ENCODE data around the gene ATP1A4. TPM values are rescaled to one million over a fixed set of nuclear protein-coding genes. Genes with fewer than 3 reads are reported as not detected.

The ATP1A4 gene
- total and polyA plus RNA-seq, 2 donors from 2014 or later = 0.19 TPM; not detected in 1

DNA sequence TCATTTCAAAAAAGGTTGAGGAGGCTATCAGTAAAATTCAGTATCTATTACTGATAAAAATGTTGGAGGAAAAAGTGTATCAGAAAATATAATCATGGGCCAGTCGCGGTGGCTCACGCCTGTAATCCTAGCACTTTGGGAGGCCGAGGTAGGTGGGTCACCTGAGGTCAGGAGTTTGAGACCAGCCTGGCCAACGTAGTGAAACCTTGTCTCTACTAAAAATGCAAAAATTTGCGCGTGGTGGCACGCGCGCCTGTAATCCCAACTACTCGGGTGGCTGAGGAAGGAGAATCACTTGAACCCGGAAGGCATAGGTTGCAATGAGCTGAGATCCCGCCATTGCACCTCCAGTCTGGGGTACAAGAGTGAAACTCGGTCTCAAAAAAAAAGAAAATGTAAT lies 5.3 kb upstream of the ATP1A4 start:
- no peaks in the 10 kb centered on the region for H3K36me3 ChIP-seq (ENCODE audit: control insufficient read depth in 2 of 3, insufficient read depth in 3 of 3, low read length in 3 of 3)
- no peaks in the 10 kb centered on the region for H3K9me3 ChIP-seq (ENCODE audit: control insufficient read depth in 2 of 3, insufficient read depth in 1 of 3, low read length in 3 of 3)
- no peak overlapping the region for H3K27ac ChIP-seq (ENCODE audit: low read depth in 2 of 2, low read length in 2 of 2)
- H3K27me3 ChIP-seq (ENCODE audit: control insufficient read depth, insufficient read depth, low read length) = no peaks in the 10 kb centered on the region
- no peak overlapping the region for H3K9ac ChIP-seq (ENCODE audit: low read length in 3 of 3)
- TF ChIP-seq, protein P1, sequence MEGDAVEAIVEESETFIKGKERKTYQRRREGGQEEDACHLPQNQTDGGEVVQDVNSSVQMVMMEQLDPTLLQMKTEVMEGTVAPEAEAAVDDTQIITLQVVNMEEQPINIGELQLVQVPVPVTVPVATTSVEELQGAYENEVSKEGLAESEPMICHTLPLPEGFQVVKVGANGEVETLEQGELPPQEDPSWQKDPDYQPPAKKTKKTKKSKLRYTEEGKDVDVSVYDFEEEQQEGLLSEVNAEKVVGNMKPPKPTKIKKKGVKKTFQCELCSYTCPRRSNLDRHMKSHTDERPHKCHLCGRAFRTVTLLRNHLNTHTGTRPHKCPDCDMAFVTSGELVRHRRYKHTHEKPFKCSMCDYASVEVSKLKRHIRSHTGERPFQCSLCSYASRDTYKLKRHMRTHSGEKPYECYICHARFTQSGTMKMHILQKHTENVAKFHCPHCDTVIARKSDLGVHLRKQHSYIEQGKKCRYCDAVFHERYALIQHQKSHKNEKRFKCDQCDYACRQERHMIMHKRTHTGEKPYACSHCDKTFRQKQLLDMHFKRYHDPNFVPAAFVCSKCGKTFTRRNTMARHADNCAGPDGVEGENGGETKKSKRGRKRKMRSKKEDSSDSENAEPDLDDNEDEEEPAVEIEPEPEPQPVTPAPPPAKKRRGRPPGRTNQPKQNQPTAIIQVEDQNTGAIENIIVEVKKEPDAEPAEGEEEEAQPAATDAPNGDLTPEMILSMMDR (IDR thresholded peaks at IDR 0.05; ENCODE audit: borderline replicate concordance, extremely low read depth, insufficient read depth) = no peak
- intact Hi-C loops (cut with DNase I) = no loop called here
- H3K4me1 ChIP-seq (ENCODE audit: control insufficient read depth in 2 of 3, insufficient read depth in 2 of 3, low read depth in 1 of 3, low read length in 3 of 3) = no peaks in the 10 kb centered on the region
- no peak for DNase-seq
- FAIRE-seq = no peak
- H3K4me3 ChIP-seq (ENCODE audit: low read length in 3 of 3) = no peak overlapping the region

DNA sequence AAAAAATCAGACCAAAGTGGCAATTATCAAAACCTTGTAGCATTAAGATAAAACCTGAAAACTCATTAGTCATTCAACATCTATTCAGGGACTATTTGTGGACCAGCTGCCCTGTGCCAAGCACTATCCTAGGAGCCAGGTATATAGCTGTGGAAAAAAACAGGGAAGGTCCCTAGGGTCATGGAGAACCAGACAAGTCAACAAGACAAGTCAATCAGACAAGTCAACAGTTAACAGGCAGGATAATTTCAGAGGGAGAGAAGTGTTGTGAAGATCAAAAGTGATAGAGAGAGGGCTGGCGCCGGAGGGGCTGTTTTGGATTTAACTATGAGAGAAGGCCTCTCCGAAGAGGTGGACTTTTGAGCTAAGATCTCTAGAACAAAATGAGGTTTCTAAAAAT lies 3.3 kb upstream of the ATP1A4 start:
- Histone ChIP-seq H3K9me3 (ENCODE audit: control insufficient read depth in 2 of 3, insufficient read depth in 1 of 3, low read length in 3 of 3) (no peaks in the 10 kb centered on the region), H3K4me1 (ENCODE audit: control insufficient read depth in 2 of 3, insufficient read depth in 2 of 3, low read depth in 1 of 3, low read length in 3 of 3) (no peaks in the 10 kb centered on the region), H3K27me3 (ENCODE audit: control insufficient read depth, insufficient read depth, low read length) (no peaks in the 10 kb centered on the region), H3K27ac (ENCODE audit: low read depth in 2 of 2, low read length in 2 of 2) (no peak overlapping the region), H3K9ac (ENCODE audit: low read length in 3 of 3) (no peak overlapping the region), H3K4me3 (ENCODE audit: low read length in 3 of 3) (no peak overlapping the region), H3K36me3 (ENCODE audit: control insufficient read depth in 2 of 3, insufficient read depth in 3 of 3, low read length in 3 of 3) (no peaks in the 10 kb centered on the region)
- DNase-seq (no peak), FAIRE-seq (no peak)
- TF ChIP-seq, protein P1 (IDR thresholded peaks at IDR 0.05; ENCODE audit: borderline replicate concordance, extremely low read depth, insufficient read depth) = no peak
- intact Hi-C loops (cut with DNase I) = no loop called here

DNA sequence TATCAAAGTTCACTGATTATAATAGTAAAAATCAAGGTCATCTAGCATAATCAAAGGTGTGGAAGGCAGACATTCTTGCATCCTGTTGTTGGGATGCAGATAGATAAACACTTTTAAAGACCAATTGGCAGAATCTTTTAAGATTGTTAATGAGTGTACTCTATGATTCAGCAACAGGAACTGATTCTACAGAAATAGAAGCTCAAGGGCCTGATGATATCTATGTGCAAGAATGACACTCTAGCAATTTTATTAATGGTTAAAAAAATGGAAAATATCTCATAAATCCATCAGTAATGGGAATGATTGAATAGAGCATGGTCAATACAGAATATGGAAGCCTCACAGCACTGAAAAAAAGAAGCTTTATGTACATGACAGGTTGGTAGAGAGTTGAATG lies 2.2 kb upstream of the ATP1A4 start:
- Histone ChIP-seq H3K9me3 (ENCODE audit: control insufficient read depth in 2 of 3, insufficient read depth in 1 of 3, low read length in 3 of 3) (no peaks in the 10 kb centered on the region), H3K4me3 (ENCODE audit: low read length in 3 of 3) (no peak overlapping the region), H3K36me3 (ENCODE audit: control insufficient read depth in 2 of 3, insufficient read depth in 3 of 3, low read length in 3 of 3) (no peaks in the 10 kb centered on the region), H3K4me1 (ENCODE audit: control insufficient read depth in 2 of 3, insufficient read depth in 2 of 3, low read depth in 1 of 3, low read length in 3 of 3) (no peaks in the 10 kb centered on the region), H3K27me3 (ENCODE audit: control insufficient read depth, insufficient read depth, low read length) (no peaks in the 10 kb centered on the region), H3K9ac (ENCODE audit: low read length in 3 of 3) (no peak overlapping the region), H3K27ac (ENCODE audit: low read depth in 2 of 2, low read length in 2 of 2) (no peak overlapping the region)
- no peak for DNase-seq
- TF ChIP-seq, protein P1 (IDR thresholded peaks at IDR 0.05; ENCODE audit: borderline replicate concordance, extremely low read depth, insufficient read depth) = no peak
- intact Hi-C loops (cut with DNase I) = no loop called here
- no peak for FAIRE-seq

DNA sequence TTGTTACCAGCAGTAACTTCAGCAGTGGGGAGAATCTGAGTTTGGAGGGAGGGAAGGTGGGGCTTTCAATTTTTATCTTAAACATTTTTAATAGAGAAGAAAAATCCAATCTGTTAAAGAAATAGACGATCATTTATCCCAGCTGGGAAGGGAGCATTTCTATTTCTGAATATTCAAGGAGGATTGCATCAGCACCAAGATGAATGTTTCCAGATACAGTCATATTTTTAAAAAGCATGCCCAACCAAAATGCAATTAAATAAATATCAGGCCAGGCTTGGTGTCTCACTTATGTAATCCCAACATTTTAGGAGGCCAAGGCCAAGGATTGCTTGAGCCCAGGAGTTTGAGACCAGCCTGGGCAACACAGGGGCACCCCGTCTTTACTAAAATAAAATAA lies 1.7 kb upstream of the ATP1A4 start:
- no peak overlapping the region for H3K4me3 ChIP-seq (ENCODE audit: low read length in 3 of 3)
- intact Hi-C loops (cut with DNase I) = no loop called here
- H3K27me3 ChIP-seq (ENCODE audit: control insufficient read depth, insufficient read depth, low read length) = no peaks in the 10 kb centered on the region
- no peaks in the 10 kb centered on the region for H3K9me3 ChIP-seq (ENCODE audit: control insufficient read depth in 2 of 3, insufficient read depth in 1 of 3, low read length in 3 of 3)
- no peak overlapping the region for H3K9ac ChIP-seq (ENCODE audit: low read length in 3 of 3)
- TF ChIP-seq, protein P1 (IDR thresholded peaks at IDR 0.05; ENCODE audit: borderline replicate concordance, extremely low read depth, insufficient read depth) = no peak
- H3K27ac ChIP-seq (ENCODE audit: low read depth in 2 of 2, low read length in 2 of 2) = no peak overlapping the region
- no peaks in the 10 kb centered on the region for H3K36me3 ChIP-seq (ENCODE audit: control insufficient read depth in 2 of 3, insufficient read depth in 3 of 3, low read length in 3 of 3)
- H3K4me1 ChIP-seq (ENCODE audit: control insufficient read depth in 2 of 3, insufficient read depth in 2 of 3, low read depth in 1 of 3, low read length in 3 of 3) = no peaks in the 10 kb centered on the region
- no peak for DNase-seq
- no peak for FAIRE-seq
